Activated CD8-positive, alpha-beta memory T cell treated with anti-CD3 and anti-CD28 coated beads, Interleukin-2, amount 50 U/mL, for 48 hours (primary cell): ENCODE results near the gene GPR42.
"Not testable (repeated sequence)": the region's sequence is repeated elsewhere in the genome, so short reads cannot be mapped to it uniquely, and the experiment has no call there.

Experiments used
- DNase-seq: peaks from one replicate; pipeline ENCODE4 v3.0.0-alpha.2; 2020

The GPR42 gene

DNA sequence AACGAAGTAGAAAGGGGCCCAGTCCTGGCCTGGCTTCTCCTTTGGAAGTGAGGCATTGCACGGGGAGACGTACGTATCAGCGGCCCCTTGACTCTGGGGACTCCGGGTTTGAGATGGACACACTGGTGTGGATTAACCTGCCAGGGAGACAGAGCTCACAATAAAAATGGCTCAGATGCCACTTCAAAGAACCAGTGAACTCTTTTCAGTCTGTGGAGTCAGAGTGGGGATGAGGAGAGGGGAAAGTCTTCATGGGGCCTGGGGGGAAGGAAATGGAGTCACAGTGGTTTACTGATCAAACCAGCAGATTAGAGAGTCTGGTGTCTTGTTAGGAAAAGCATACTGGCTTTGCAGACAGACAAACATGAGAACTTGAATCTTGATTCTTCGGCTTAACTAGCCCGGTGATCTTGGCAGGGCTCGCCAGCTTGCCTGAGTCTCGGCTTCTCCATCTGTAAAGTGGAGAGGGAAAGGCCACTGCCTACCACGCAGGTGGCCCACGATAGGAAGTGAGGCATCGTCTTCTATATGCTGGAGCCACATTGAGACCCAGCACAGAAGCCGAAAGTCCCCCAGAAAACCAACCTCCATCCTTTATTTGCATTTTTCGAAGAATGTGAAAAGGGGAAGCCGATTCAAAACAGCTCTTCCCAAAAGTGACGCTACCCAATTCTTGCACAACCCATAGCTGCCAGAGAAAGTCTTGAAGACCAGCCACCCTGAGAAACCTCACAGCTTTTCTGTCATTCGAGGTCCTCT lies 23.5 kb upstream of the GPR42 start, which contains the start of gene FFAR1:
Gene FFAR1, plus strand, starts transcription at position 732 of the 759 bp plus-strand sequence. CDS start 3,650 bp downstream, outside the sequence.
- DNase-seq, result peak; percentile 84

DNA sequence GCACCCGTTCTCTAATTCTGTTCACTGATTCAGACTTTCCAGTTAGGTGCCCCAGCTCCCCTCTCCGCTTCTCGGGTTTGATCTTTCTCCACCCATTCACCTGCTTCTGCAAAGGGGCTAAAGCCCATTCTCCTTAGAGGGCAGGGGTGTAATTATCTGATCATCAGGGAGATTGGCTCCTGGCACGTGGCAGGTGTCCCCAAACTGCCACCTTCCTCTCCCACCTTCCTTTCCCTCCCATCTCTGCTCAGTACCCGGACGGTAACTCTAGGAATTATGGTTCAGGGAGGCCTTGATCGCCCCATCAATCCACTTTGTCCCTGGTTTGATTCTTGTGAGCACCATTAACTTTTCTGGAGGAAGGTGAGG lies 23.0 kb upstream of the GPR42 start:
- no peak for DNase-seq

DNA sequence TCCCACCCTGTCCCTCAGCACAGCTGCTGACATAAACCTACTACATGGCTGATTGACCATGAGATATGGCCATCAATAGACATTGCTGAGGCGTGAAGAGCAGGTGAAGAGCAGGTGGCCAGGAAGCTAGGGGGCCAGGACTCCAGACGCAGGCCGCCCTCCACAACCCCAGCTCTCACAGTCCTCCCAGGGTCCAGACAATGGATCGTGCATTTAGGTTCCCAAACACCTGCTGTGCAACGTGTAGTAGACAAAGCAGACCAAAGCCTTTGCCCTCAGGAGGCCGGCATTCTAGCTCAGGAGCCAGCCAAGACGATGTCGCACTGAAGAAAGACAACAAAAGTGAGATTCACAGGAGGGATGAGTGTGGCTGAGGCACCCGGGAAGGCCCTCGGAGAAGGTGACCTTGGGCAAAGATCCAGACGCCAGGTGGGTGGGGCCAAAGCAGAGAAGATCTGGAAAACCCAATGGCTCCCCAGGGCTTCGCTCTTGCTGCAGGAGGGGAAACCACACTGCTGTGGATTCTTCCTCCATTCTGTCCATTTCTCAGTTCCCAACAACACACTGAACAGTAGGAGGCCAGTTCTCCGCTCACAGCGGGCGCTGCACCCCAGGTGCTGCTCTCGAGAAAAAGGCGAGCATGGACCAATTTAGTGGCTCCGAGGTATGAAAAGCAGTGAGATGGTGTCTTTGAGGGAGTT lies 21.8 kb upstream of the GPR42 start:
- DNase-seq, result peak; percentile 53

DNA sequence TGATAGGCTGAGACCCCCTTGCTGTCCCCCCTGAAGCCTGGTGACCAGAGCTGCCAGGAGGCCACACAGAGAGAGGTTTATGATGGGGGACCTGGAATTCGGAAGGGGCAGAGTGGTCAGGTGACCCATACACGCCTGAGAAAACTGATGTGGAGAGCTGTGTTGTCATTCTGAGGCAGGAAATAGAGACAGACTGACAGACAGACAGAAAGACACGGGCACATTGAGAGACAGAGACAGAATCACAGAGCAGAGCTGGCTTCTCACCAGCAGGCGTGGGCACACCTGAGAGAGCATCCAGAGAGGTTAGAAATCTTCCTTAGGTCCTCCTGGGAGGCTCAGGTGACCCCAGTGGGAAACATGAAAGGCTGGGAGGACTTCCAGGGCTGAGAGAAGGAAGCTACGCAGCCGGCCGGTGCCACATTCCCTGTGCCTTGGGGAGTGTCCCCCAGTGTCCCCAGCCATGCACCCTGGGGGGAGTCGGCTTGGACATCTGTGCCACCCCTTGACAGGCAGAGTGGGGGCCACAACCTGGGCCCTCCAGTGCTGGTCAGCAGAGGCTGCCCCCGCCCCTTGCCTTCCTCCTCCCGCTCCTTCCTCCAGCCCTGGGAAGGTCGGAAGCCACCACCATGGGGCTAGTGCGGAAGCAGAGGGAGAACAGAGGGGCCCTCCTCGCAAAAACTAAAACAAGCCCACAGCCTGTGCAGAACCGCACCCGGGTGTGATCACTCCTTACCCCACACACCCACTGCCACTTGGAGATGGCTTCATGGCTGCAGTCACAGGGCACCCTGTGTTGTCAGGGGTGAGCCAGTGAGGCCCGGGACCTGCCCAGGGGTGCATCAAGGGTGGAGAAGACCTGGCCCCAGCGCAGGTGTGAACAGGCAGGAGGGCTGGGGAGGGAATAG lies 21.0 kb upstream of the GPR42 start:
- peak; percentile 55 for DNase-seq

DNA sequence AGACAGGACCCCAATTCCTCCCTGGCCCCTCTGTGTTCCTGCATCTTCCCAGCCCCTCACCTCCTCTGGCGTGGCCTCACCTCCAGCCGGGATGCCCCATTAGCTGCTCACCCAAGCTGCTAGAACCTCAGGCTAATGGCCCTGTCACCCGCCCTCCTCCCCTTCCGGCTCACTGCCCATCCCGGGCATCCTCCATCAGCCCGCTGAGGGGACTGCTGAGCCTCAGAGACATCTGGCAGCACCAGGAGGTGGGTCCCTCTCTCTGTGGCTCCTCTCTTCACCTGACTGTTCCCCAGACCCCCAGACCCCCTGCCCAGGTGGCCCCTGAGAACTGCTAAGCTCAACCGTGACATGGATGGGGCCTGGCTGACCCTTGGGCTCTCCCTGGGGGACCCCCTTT lies 20.3 kb upstream of the GPR42 start:
- DNase-seq, result peak; percentile 52

DNA sequence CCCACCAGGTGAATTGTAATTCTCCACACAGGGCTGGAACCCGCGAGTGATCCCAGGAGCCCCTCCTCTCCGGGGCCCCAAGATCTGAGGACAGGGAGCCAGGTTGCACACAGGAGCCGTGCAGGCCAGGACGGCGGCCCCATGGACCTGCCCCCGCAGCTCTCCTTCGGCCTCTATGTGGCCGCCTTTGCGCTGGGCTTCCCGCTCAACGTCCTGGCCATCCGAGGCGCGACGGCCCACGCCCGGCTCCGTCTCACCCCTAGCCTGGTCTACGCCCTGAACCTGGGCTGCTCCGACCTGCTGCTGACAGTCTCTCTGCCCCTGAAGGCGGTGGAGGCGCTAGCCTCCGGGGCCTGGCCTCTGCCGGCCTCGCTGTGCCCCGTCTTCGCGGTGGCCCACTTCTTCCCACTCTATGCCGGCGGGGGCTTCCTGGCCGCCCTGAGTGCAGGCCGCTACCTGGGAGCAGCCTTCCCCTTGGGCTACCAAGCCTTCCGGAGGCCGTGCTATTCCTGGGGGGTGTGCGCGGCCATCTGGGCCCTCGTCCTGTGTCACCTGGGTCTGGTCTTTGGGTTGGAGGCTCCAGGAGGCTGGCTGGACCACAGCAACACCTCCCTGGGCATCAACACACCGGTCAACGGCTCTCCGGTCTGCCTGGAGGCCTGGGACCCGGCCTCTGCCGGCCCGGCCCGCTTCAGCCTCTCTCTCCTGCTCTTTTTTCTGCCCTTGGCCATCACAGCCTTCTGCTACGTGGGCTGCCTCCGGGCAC lies 19.3 kb upstream of the GPR42 start:
- DNase-seq, result no peak

DNA sequence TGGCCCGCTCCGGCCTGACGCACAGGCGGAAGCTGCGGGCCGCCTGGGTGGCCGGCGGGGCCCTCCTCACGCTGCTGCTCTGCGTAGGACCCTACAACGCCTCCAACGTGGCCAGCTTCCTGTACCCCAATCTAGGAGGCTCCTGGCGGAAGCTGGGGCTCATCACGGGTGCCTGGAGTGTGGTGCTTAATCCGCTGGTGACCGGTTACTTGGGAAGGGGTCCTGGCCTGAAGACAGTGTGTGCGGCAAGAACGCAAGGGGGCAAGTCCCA lies 18.8 kb upstream of the GPR42 start:
- no peak for DNase-seq

DNA sequence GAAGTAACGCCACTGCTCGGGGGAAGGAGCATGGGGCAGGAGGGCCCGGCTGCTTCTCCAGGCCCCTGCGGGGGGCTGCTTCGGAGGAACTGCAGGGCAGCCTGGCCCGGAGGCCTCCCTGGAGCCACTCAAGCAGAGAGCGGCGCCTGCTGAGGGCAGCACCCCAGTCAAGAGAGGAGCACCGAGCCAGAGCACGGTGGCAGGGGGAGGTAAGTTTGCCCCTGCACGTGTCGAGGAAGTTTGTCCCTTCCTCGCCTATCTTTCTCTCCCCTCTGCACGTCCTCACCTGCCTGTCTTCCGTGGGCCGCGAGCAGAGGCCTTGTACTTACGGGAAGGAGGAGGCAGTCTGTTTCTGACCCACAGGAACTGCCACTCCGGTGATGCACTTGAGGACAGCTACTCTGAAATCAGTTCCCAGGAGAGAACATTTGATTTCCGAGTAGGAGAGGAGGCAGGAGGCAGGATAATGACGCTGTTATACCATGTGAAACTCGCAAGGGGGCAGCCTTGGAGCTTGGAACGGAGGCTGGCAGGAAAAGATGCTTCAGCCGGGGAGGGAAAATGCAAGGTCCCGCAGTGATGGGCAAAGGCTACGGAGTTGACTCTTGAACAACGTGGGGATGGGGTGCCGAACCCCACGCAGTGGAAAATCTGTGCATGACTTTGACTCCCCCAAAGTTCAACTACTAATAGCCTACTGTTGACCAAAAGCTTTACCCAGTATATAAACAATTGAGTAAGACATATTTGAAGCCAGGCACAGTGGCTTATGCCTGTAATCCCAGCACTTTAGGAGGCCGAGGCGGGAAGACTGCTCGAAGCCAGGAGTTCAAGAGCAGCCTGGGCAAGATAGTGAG lies 18.2 kb upstream of the GPR42 start:
- peak; percentile 86 for DNase-seq

DNA sequence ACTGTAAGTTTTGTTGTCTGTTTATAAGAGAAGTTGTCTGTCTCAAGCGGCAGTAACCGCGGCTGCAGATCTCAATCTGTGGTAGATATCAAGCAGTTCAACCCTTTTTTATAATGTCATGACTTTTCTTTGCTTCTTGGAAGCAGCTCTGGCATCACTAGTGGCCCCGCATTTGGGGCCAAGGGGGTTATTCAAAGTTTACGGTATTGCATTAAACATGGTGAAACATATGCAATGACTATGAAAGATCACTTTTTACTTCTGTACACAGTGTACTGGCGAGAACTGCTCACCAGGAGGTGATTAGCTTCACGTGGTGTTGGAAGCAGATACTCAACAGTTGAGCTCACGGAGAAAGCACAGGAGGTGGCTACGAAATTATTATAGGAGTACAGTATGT lies 17.2 kb upstream of the GPR42 start:
- DNase-seq, result peak; percentile 48

DNA sequence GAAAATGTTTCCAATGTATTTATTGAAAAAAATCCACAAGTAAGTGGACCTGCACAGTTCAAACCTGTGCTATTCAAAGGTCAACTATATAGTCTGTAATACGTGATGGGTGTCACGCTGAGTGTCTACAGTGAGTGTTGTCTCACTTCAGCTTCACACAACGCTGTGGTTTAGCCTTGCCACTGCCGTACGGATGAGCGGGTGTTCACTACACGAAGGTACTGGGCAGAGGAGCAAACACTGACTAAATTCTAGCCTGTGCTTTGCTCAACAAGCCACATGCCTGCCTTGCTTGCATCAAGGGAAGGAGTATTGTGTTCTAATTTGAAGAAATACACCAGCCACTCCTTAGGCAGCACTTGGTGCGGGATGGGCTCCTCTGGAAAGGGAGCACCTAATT lies 16.0 kb upstream of the GPR42 start:
- DNase-seq, result peak; percentile 54

DNA sequence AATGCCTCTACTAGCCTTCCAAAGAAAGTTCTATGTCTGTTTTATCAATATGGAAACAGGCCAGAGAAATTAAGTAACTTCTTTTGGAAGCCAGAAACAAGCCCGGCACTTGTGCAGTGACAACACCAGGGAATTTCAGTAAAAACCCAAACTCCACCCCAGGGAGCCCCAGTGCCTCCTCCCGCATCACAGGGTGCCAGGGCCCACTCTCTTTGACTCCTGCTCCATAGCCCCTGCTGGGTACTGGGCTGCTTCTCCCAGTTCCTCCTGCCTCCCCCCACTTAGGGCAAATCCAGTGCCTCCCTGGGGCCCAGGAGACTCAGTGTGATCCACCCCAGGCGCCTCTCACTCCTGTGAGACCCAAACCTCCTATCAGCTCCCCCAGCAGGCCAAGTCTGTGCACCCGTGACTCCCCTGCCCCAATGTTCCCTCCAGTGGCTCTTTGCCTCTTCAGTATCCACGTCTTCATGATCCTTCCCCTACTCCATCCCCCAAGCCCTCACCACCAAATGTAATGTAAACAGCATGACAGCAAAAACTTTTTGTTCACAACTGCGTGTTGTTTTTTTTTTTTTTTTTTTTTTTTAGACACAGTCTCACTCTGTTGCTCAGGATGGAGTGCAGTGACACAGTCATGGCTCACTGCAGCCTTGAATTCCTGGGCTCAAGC lies 14.9 kb upstream of the GPR42 start:
- peak; percentile 13 for DNase-seq

DNA sequence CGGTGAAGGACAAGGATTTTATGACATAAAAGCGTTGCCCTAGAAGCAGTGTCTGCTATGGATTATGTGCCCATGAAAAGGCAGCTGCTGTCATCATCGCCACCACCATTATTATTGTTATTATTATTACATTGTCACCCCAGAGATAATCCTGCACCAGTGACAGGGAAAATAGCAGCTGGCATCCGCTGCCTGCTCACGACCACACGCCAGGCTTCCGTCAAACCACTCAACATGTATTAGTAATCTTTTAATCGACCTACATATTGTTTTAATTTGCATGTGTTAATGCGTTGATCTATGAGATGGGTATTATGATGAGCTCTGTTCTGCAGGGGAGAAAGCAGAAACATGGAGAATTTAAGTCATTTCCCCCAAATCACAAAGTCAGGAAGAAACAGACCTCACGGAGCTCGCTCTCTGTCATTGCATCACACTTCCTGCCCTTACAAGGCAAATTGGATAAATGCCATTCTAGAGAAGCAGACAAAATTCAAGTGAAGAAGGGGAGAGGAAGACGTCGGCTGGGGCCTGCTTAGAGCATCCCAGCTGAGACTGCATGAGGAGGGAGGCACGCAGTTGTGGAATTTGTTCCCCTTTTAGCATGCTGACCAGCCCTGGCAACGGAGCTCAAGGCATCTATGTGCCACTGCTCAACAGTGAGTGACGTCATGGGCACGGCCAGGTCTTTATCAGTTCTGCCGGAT lies 12.8 kb upstream of the GPR42 start, which contains the start of gene FFAR3:
Gene FFAR3, plus strand, starts transcription at position 594 of the 707 bp plus-strand sequence. CDS start 431 bp downstream, outside the sequence.
- no peak for DNase-seq

DNA sequence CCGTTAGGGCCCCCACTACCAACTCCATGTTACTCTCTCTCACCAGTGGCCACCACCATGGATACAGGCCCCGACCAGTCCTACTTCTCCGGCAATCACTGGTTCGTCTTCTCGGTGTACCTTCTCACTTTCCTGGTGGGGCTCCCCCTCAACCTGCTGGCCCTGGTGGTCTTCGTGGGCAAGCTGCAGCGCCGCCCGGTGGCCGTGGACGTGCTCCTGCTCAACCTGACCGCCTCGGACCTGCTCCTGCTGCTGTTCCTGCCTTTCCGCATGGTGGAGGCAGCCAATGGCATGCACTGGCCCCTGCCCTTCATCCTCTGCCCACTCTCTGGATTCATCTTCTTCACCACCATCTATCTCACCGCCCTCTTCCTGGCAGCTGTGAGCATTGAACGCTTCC lies 12.0 kb upstream of the GPR42 start:
- DNase-seq, result not testable (repeated sequence)

DNA sequence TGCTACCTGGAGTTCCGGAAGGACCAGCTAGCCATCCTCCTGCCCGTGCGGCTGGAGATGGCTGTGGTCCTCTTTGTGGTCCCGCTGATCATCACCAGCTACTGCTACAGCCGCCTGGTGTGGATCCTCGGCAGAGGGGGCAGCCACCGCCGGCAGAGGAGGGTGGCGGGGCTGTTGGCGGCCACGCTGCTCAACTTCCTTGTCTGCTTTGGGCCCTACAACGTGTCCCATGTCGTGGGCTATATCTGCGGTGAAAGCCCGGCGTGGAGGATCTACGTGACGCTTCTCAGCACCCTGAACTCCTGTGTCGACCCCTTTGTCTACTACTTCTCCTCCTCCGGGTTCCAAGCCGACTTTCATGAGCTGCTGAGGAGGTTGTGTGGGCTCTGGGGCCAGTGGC lies 11.5 kb upstream of the GPR42 start:
- peak; percentile 52 for DNase-seq

DNA sequence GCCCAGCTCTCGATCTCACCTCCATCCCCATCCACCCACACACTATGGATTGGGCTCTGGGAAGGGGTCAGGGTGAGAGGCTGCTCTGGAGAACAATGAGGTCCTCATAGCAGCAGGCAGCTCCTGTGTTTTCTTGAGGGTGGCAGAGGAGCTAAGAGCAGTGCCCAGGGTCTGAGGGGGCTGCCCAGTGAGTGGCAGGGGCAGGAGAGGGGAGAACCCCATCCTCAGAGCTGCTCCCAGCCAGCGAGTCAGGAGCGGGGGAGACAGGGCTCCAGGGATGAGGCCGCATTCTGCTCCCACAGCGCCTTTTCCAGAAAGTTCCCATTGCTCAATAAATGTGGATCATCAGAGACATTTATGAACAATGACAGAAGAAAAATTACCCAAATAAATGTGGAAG lies 10.8 kb upstream of the GPR42 start:
- peak; percentile 22 for DNase-seq

DNA sequence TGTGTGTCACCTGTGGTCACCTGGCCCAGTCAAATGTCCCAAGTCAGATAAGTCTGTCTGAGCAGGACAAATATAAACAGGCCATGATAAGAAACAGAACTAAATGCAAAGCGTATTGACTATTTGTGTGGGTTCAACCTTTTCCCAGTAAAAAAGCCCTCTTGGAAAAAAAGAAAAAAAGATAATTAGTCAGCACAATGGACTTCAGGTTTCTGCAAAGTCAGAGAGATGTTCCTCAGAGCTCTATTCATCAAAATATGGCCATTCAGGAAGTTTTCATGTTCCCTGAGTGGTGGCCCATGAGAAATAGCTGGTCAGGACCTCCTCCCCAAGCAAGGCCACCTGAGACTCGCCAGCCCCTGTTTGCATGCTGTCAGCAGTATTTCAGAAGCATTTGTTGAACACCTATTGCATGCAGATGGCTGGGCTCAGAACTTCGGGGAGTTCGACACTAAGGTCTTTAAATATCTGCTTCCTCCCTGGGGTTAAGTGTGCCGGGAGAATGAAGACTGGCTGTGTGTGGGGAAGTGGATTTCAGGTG lies 9.9 kb upstream of the GPR42 start:
- no peak for DNase-seq

DNA sequence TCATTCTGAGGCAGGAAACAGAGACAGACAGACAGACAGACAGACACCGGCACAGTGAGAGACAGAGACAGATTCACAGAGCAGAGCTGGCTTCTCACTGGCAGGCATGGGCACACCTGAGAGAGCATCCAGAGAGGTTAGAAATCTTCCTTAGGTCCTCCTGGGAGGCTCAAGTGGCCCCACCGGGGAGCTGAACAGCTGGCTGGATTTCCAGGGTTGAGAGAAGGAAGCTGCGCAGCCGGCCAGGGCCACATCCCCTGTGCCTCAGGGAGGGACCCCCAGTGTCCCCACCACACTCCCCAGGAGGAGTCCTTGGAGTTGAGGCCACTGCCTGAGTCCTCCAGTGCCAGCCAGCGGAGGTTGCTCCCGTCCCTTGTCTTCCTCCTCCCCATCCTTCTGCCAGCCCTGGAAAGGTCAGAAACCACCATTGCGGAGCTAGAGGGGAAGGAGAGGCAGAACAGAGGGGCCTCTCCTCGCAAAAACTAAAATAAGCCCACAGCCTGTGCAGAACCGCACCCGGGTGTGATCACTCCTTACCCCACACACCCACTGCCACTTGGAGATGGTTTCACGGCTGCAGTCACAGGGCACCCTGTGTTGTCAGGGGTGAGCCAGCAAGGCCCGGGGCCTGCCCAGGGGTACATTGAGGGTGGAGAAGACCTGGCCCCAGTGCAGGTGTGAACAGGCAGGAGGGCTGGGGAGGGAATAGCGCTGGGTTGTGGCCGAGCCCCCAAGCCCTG lies 8.4 kb upstream of the GPR42 start:
- DNase-seq, result peak; percentile 47

DNA sequence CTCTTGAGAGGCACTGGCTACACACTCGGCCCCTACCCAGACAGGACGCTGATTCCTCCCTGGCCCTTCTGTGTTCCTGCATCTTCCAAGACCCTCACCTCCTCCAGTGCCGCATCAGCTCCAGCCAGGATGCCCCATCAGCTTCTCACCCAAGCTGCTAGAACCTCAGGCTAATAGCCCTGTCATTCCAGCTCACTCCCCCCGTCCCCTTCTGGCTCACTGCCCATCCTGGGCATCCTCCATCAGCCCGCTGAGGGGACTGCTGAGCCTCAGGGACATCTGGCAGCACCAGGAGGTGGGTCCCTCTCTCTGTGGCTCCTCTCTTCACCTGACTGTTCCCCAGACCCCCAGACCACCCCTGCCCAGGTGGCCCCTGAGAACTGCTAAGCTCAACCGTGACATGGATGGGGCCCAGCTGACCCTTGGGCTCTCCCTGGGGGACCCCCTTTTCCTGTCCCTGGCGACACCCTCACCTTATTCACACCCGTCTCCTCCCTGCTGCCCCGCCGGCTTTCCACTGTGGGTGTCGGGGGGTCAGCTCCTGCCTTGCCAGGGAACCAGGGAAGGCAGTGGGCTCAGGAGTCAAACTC lies 7.8 kb upstream of the GPR42 start:
- DNase-seq, result peak; percentile 48
